ENCODE measurements around the gene SPATA3. TPM values are rescaled to one million over a fixed set of nuclear protein-coding genes. Genes with fewer than 3 reads are reported as not detected.

SPATA3 gene
- not detected in 2 replicates for total RNA-seq

GRCh38 chr2:230995821-230996220 is at the start of gene SPATA3:
TSS of gene SPATA3 (plus strand) at chr2:230996121. CDS start at chr2:230996234, 113 bp downstream.

GRCh38 chr2:231037202-231037730 is 41.3 kb downstream of the SPATA3 start, which contains the start of gene C2orf72:
TSS of gene C2orf72 (plus strand) at chr2:231037523. CDS start at chr2:231037566, 43 bp downstream.

GRCh38 chr2:231056453-231057416 is 60.8 kb downstream of the SPATA3 start, which contains the start of gene PSMD1:
TSS of gene PSMD1 (plus strand) at chr2:231056867. CDS start at chr2:231057026, 159 bp downstream.

Other genes starting within 250 kb of the SPATA3 start
- gene ITM2C, start 131.2 kb upstream of the SPATA3 start, total RNA-seq = 65.1 and 72.7 TPM in 2 replicates
- gene GPR55, start 70.9 kb upstream of the SPATA3 start, total RNA-seq = under 0.01 TPM in 1 of 2 replicates, not detected in the other
- gene C2orf72, start 41.4 kb downstream of the SPATA3 start, total RNA-seq = 1.3 TPM in 1 of 2 replicates, not detected in the other
- gene PSMD1, start 60.7 kb downstream of the SPATA3 start, total RNA-seq = 82.1 and 93.5 TPM in 2 replicates
- gene HTR2B, start 128.9 kb downstream of the SPATA3 start, total RNA-seq = under 0.01 and 0.30 TPM in 2 replicates
- gene ARMC9, start 202.5 kb downstream of the SPATA3 start, total RNA-seq = 12.3 and 13.5 TPM in 2 replicates